Tibial nerve (tissue), 4 donors: ENCODE measurements around the gene UBL4A. TPM values are rescaled to one million over a fixed set of nuclear protein-coding genes. Genes with fewer than 3 reads are reported as not detected.

ENCODE experiments used
- DNase-seq, 2 donors: peaks; one replicate each; pipeline ENCODE4 v3.0.0-alpha.2; 2019; ENCODE audit warnings: low spot score in 2 of 2
- H3K27ac ChIP-seq, 4 donors: fragments of 200-600 bp; sonication (generic) in 3 of 4; one replicate each; pipeline ENCODE4 v1.5.1; 2017 to 2019; ENCODE audit warnings: mild to moderate bottlenecking in 1 of 4
- H3K27me3 ChIP-seq, 2 donors: fragments of 200-600 bp; sonication (generic) in 1 of 2; one replicate each; pipeline versions ENCODE4 v1.5.1 to v1.6.0; 2017 to 2019
- H3K36me3 ChIP-seq, 3 donors: fragments of 200-600 bp; sonication (generic); one replicate each; pipeline ENCODE4 v1.5.1; 2018 to 2019
- H3K4me1 ChIP-seq, 4 donors: fragments of 200-600 bp; sonication (generic) in 3 of 4; one replicate each; pipeline ENCODE4 v1.5.1; 2017 to 2019
- H3K4me3 ChIP-seq, 4 donors: fragments of 200-600 bp; sonication (generic) in 3 of 4; one replicate each; pipeline ENCODE4 v1.5.1; 2017 to 2019; ENCODE audit warnings: mild to moderate bottlenecking in 1 of 4, moderate library complexity in 1 of 4
- H3K9me3 ChIP-seq, 4 donors: fragments of 200-600 bp; sonication (generic) in 3 of 4; one replicate each; pipeline ENCODE4 v1.5.1; 2017 to 2019
- EP300 ChIP-seq, 2 donors: sonication (generic); formaldehyde crosslinking; IDR thresholded peaks; one replicate each; pipeline ENCODE4 v1.6.1; 2017; ENCODE audit warnings: antibody characterized with exemption in 2 of 2, mild to moderate bottlenecking in 1 of 2
- POLR2A ChIP-seq, 2 donors: fragments of 450-650 bp; IDR thresholded peaks; one replicate each; pipeline ENCODE4 v1.6.1; 2017; ENCODE audit warnings: antibody characterized with exemption in 2 of 2, mild to moderate bottlenecking in 2 of 2, moderate library complexity in 2 of 2
- WGBS, 2 donors: methylation state at CpG; one replicate each; pipeline ENCODE4 v1.1.5; 2018; 5-methylcytosine and 5-hydroxymethylcytosine counted together
- total RNA-seq, 4 donors: library from RNA; depleted of rRNA; stranded (reverse); fragments of >200 nt; gene quantifications; one replicate each; pipeline ENCODE4 v1.1.0, GENCODE V29; 2016
- TF ChIP-seq, protein P1 (sequence below), 5 experiments: fragments of 200-600 bp in 3 of 5; fragments of 450-650 bp in 2 of 5; sonication (generic) in 3 of 5; IDR thresholded peaks; one replicate each; pipeline ENCODE4 v1.5.1; 2016 to 2019; ENCODE audit warnings: antibody characterized with exemption in 5 of 5, mild to moderate bottlenecking in 3 of 5, moderate library complexity in 2 of 5

Gene UBL4A
- total RNA-seq, 4 donors from 2014 or later, result 39.0 to 58.5 (median 43.4) TPM

DNA sequence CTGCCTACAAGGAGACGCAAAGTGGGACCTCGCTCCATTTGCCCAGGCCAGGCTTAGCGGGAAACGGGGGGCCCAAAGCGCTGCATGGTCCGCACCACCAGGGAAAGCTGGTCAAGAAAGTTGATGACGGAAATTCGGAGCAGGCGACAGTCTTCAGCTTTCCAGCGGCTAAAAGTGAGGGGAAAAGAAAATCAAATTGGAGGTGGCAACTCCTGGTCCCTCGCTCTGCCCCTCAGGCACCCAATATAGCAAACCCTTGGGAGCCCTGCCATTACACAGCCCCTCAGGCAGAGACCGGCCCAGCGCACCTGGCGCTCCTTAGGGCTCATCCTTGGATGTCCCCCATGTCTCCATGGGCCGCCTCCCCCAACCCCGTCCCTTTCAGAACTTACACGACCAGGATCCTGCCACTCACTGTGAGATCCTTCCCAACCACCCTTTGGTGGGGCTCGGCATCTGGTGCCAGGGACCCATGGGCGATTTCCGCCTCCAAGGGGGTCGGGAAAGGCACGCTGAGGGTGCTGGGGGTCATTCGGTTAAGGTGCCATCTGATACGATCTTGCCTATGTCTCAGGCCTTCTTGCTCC, 8.4 kb downstream of the UBL4A start:
- no peak for DNase-seq

DNA sequence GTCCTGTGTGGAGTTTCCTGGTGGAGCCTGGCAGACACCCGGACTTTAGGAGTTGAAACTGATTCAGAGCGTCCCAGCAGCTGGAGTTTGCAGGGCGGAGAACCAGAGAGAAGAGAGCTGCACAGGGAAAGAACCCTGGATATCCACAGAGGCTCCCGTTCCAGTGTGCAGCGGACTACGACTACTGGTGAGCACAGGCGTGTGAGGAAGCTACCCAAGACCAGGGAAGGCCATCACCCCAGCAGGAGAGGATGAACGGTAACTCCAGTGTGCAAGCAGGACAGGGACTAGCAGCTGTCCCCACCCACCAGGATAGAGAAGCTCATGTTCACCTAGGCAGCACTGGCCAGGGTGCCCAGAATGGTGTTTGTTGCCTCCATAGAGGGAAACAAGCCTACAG, 9.6 kb downstream of the UBL4A start:
- no peak for TF ChIP-seq EP300 (IDR thresholded peaks at IDR 0.05)
- TF ChIP-seq, protein P1, sequence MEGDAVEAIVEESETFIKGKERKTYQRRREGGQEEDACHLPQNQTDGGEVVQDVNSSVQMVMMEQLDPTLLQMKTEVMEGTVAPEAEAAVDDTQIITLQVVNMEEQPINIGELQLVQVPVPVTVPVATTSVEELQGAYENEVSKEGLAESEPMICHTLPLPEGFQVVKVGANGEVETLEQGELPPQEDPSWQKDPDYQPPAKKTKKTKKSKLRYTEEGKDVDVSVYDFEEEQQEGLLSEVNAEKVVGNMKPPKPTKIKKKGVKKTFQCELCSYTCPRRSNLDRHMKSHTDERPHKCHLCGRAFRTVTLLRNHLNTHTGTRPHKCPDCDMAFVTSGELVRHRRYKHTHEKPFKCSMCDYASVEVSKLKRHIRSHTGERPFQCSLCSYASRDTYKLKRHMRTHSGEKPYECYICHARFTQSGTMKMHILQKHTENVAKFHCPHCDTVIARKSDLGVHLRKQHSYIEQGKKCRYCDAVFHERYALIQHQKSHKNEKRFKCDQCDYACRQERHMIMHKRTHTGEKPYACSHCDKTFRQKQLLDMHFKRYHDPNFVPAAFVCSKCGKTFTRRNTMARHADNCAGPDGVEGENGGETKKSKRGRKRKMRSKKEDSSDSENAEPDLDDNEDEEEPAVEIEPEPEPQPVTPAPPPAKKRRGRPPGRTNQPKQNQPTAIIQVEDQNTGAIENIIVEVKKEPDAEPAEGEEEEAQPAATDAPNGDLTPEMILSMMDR (IDR thresholded peaks at IDR 0.05), result no peak
- TF ChIP-seq POLR2A (IDR thresholded peaks at IDR 0.05), result no peak
- H3K27me3 ChIP-seq, result no peaks in the 10 kb centered on the region
- H3K4me1 ChIP-seq, result peaks cover 0 to 12% (median 0%) of the 10 kb centered on the region in 4 donors
- no peak overlapping the region for H3K27ac ChIP-seq
- H3K9me3 ChIP-seq, result no peaks in the 10 kb centered on the region
- H3K4me3 ChIP-seq, result no peak overlapping the region
- H3K36me3 ChIP-seq, result peaks cover 0 to 11% (median 0%) of the 10 kb centered on the region in 3 donors
- no peak for DNase-seq
- 85 to 86% methylated on average over 7 to 8 of the region's 8 CpGs for WGBS, 2 donors

More for the DNA sequence above, 8.4 kb downstream of the UBL4A start:
- 60 to 67% methylated on average over 24 of the region's 24 CpGs for WGBS, 2 donors
- H3K27me3 ChIP-seq, result no peaks in the 10 kb centered on the region
- no peaks in the 10 kb centered on the region for H3K9me3 ChIP-seq
- H3K4me1 ChIP-seq, result peaks cover 0 to 12% (median 0%) of the 10 kb centered on the region in 4 donors
- H3K4me3 ChIP-seq, result peak overlapping the region; percentile 31 to 63 (median 46)
- peak overlapping the region; percentile 74 to 90 (median 77) for H3K27ac ChIP-seq
- H3K36me3 ChIP-seq, result no peaks in the 10 kb centered on the region
- TF ChIP-seq, protein P1 (IDR thresholded peaks at IDR 0.05), result no peak
- TF ChIP-seq POLR2A (IDR thresholded peaks at IDR 0.05) (no peak), EP300 (IDR thresholded peaks at IDR 0.05) (no peak)

DNA sequence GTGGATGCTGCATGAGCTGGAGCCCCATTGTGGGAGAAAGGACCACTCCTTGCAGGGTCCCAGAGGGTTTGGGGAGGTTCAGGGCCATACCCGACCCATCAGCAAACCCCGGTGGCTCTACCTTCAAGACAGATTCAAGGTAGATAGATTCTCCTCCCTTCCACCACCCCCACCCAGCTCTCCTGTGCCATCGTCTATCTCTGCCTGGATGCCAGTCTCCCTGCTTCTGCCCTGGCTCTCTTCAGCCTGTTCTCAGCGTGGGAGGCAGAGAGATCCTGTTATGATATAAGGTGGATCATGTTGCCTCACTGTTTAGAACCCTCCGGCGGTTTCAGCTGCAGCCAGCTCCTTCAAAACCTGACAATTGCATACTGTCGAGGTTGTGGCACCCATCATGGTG, 12.7 kb downstream of the UBL4A start:
- 68 to 77% methylated on average over 5 to 7 of the region's 7 CpGs for whole genome bisulfite sequencing, 2 donors
- Histone ChIP-seq H3K4me3 (no peak overlapping the region), H3K36me3 (peaks cover 0 to 42% (median 0%) of the 10 kb centered on the region in 3 donors), H3K9me3 (no peaks in the 10 kb centered on the region), H3K4me1 (peaks cover 0 to 7% (median 0%) of the 10 kb centered on the region in 4 donors), H3K27me3 (no peaks in the 10 kb centered on the region), H3K27ac (no peak overlapping the region)
- DNase-seq, result no peak
- TF ChIP-seq EP300 (IDR thresholded peaks at IDR 0.05), result no peak
- TF ChIP-seq POLR2A (IDR thresholded peaks at IDR 0.05), result no peak
- TF ChIP-seq, protein P1 (IDR thresholded peaks at IDR 0.05), result no peak

DNA sequence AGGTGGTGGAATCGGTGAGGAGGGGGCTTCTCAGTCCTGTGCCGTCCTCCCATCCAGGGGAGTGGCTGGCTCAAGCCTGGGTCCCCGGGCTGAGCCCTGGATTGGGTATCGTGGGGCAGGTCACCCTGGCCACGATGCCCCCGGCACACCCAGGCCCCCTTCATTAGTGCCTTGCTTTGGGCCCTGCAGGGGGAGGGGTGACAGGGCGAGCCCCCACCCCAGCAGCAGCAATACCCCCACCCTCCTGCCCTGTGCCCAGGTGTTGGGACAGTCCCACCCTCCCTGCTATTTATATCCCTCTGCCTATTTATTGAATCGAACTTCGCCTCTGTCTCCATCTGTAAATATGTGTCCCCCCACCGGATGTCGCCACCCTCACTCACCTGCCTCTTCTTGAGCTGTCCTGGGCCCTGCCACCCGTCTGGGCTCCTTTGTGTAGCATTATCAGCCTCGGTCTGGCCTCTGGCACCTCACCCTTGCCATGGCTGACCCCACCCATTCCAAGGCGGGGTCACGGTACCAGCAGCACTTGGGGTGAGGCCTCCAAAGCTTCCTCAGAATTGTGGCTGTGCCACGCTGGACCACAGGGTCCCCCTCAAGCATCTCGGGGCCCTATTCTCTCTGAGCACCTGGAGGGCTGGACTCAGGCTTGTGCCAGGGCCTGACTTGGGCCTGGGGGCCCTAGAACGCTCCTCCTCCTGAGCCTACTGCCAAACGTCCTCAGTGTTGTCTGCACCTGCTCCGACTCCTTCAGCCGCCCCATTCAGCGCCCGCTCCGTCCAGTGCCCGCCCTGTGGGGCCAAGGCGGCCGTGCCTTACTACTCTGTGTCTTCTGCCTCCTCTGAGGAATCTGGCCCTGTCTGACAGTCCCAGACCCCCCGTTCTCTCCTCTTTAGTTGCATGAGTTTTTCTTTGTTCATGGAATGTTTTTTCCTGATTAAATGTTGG, 13.5 kb downstream of the UBL4A start:
- H3K4me3 ChIP-seq, result no peak overlapping the region
- peaks cover 0 to 49% (median 0%) of the 10 kb centered on the region in 3 donors for H3K36me3 ChIP-seq
- H3K4me1 ChIP-seq, result peaks cover 0 to 3% (median 0%) of the 10 kb centered on the region in 4 donors
- no peak overlapping the region for H3K27ac ChIP-seq
- no peaks in the 10 kb centered on the region for H3K27me3 ChIP-seq
- no peaks in the 10 kb centered on the region for H3K9me3 ChIP-seq
- no peak for DNase-seq
- no peak for TF ChIP-seq EP300 (IDR thresholded peaks at IDR 0.05)
- TF ChIP-seq, protein P1 (IDR thresholded peaks at IDR 0.05), result no peak
- no peak for TF ChIP-seq POLR2A (IDR thresholded peaks at IDR 0.05)
- 74 to 78% methylated on average over 9 to 26 of the region's 28 CpGs for WGBS, 2 donors
